ENCODE measurements around the gene TGM6.

The TGM6 gene

DNA sequence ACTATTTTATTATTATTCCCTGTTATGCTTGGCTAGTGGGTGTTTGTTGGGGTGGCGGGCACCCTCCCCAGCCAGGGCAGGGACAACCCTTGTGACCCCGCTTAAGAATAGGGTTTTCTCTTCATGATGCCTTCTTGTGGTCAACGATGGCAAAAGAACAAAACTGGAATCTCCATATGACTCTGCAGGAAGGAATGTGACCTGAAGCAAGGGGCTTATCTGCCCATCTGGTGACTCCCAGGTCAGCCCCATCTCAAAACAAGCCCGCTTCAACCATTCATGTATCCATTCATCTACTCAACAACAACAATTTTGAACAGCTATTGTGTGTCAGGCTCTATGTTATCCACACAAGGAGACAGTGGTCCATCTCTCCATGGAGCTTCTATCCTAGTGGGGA lies 30.9 kb upstream of the TGM6 start:
- TF ChIP-seq, protein P1, sequence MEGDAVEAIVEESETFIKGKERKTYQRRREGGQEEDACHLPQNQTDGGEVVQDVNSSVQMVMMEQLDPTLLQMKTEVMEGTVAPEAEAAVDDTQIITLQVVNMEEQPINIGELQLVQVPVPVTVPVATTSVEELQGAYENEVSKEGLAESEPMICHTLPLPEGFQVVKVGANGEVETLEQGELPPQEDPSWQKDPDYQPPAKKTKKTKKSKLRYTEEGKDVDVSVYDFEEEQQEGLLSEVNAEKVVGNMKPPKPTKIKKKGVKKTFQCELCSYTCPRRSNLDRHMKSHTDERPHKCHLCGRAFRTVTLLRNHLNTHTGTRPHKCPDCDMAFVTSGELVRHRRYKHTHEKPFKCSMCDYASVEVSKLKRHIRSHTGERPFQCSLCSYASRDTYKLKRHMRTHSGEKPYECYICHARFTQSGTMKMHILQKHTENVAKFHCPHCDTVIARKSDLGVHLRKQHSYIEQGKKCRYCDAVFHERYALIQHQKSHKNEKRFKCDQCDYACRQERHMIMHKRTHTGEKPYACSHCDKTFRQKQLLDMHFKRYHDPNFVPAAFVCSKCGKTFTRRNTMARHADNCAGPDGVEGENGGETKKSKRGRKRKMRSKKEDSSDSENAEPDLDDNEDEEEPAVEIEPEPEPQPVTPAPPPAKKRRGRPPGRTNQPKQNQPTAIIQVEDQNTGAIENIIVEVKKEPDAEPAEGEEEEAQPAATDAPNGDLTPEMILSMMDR (IDR thresholded peaks at IDR 0.05), result no peak

DNA sequence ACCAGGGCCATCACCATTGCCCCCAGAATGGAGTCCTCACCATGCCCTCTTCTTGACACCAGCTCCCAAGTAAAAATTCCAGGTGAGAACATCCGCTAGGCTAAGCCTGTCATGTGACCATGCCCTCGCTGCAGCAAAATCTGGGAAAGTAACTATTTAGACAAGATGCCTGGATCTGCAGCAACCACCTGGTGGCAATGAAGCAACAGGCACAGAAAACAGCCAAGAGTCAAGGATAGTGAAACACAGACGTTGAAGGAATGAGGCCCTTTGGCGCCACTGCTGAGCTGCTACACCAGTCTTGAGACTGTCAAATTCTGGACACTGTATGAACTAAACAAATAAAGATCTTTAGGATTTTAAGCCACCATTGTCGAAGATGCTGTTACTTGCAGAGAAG lies 30.1 kb upstream of the TGM6 start:
- TF ChIP-seq, protein P1 (IDR thresholded peaks at IDR 0.05), result no peak

DNA sequence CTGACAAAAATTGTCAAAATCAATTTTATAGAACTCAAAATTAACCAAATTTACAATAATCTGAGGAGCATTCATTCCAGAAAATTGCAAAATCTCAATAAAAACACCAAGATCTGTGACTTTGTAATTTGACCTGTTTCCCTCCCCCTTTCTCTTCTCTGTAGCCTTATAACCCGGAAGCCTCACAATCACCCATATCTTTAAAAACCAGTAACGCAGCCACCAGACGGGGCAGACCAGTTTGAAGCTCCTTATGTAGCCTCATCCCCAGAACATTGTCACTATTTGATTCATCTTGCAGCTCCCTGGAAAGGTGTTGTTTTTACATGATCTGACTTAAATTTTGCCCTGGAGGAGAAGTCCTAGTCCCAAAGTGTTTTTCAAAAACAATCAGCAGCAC lies 27.5 kb upstream of the TGM6 start:
- TF ChIP-seq, protein P1 (IDR thresholded peaks at IDR 0.05), result no peak

DNA sequence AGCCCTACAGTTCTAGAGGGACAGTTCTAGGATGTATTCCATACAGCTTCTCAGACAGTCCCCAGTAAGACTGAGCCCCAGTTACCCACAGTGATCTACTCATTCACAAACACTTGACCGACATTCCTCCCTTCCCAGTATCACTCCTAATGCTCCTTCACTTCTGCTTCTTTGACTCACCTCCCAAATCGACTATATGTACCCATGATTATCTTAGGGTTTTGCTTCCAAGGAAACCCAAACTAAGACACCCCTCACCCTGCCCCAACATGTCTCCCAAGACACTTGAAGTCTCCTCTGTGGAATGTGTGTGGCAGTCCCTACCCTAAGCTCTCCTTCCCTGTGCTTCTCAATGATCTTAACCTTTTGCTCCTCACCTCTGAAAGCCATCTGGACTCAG lies 23.6 kb upstream of the TGM6 start:
- TF ChIP-seq, protein P1 (IDR thresholded peaks at IDR 0.05), result no peak

DNA sequence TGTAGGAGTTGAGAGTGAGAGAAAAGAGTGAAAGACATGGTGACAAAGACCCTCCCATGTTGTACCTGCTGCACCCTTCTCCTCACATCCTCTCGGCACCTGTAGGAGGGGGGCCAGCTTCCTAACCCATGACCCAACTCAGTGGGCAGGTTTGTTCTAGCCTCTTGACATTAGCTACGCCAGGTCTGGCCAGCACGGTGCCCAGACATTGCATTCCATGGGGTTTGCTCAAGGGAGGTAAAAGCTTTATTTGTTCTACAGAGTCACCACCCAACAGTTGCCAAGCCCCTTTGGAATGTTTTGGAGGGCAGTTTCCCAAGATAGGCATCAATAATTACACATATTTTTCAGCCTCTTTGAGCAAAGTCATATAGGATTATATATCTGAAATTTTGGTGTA lies 22.7 kb upstream of the TGM6 start:
- TF ChIP-seq, protein P1 (IDR thresholded peaks at IDR 0.05), result no peak

DNA sequence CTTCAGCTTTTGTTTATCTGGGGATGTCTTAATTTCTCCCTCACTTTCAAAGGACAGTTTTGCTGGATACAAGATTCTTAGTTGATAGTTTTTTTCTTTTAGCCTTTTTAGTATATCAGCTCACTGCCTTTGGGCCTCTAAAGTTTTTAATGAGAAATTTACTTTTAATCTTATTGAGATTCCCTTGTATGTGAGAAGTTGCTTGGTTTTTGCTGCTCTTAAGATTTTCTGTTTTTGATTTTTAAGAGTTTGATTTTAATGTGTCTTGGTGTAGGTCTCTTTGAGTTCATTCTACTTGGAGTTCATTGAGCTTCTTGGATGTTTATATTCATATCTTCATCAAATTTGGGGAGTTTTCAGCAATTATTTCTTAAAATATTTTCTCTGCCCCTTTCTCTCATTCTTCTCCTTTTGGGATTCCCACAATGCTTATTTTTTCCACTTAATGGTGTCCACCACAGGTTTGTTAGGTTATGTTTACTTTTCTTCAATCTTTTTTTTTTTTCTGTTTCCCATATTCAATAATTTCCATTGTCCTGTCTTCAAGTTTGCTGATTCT lies 19.6 kb upstream of the TGM6 start:
- TF ChIP-seq, protein P1 (IDR thresholded peaks at IDR 0.05), result no peak

DNA sequence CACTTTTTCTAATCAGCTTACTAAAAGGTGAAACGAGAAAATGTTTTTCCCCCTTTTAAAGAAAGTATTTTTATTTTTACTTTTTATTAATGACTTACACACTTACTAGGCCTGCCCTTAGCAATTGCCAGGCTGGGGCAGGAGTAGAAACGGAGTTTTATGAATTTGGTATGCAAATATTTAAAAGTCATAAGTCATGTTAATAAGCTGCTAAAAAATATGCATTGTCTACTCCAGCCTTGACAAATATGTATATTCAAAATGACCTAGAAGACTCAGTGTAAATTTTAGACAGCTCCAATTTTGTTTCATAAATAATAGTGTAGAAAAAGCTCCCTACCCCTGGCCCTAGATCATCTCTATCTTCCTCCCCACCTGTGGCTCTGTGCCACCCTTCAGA lies 17.5 kb upstream of the TGM6 start:
- TF ChIP-seq, protein P1 (IDR thresholded peaks at IDR 0.05), result no peak

DNA sequence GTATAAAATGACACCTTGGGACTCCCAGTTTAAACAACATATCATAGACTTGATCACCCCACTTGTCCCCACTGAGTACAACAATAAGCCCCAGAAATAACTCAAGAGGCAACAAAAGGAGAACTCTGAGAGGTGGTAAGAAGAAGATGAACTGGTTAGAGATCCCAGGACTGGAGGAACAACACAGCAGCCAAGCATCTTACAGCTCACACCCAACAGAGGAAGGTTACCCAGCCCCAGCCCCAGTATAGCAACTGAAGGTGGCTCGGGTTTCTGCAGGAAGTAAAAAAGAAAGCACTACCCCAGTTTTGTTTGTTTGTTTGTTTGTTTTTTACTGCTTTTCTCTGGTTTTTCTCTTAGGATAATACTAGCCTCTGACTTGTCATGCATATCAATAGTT lies 17.1 kb upstream of the TGM6 start:
- TF ChIP-seq, protein P1 (IDR thresholded peaks at IDR 0.05), result no peak

Measured in LNCAP (cell line).